Activated CD8-positive, alpha-beta T cell treated with anti-CD3 and anti-CD28 coated beads for 36 hours (primary cell): ENCODE results near the gene FAM83G. TPM values are rescaled to one million over a fixed set of nuclear protein-coding genes. Genes with fewer than 3 reads are reported as not detected.

Experiments used
- ATAC-seq: fragments of 200-7000 bp; cut with Tn5 transposase; one replicate; pipeline ENCODE4 v1.10.0; 2021; ENCODE audit warnings: mild to moderate bottlenecking, moderate library complexity
- CTCF ChIA-PET: fragments of 350-600 bp; sonication (Branson Sonifier 250); formaldehyde crosslinking; loops from one replicate; lab custom pipeline; 2021; ENCODE audit warnings: antibody characterized with exemption; lab: Charles Lee
- POLR2A ChIA-PET: fragments of 350-600 bp; sonication (Branson Sonifier 250); formaldehyde crosslinking; loops from one replicate; lab custom pipeline; 2021; ENCODE audit warnings: antibody characterized with exemption; lab: Charles Lee
- DNase-seq: peaks from one replicate; pipeline ENCODE4 v3.0.0-alpha.2; 2020
- H3K27ac Mint-ChIP-seq: one replicate; pipeline ENCODE4 v1.8.0; 2021; ENCODE audit warnings: mild to moderate bottlenecking, mixed read lengths
- H3K27me3 Mint-ChIP-seq: one replicate; pipeline ENCODE4 v1.8.0; 2021; ENCODE audit warnings: mixed read lengths
- H3K36me3 Mint-ChIP-seq: one replicate; pipeline ENCODE4 v1.8.0; 2021; ENCODE audit warnings: low read depth, mixed read lengths
- H3K4me1 Mint-ChIP-seq: one replicate; pipeline ENCODE4 v1.8.0; 2021; ENCODE audit warnings: low read depth, mixed read lengths
- H3K4me3 Mint-ChIP-seq: one replicate; pipeline ENCODE4 v1.8.0; 2021; ENCODE audit warnings: mild to moderate bottlenecking, moderate library complexity, mixed read lengths
- H3K9me3 Mint-ChIP-seq: one replicate; pipeline ENCODE4 v1.8.0; 2021; ENCODE audit warnings: mixed read lengths
- CTCF ChIP-seq: fragments of 200-600 bp; IDR thresholded peaks from one replicate; pipeline ENCODE4 v1.8.0; 2022; ENCODE audit warnings: antibody characterized with exemption, mild to moderate bottlenecking
- intact Hi-C: fragments of 100-400 bp; cut with micrococcal nuclease; formaldehyde crosslinking; loops from one replicate; pipeline ENCODE4 v1.10.0; 2022
- total RNA-seq, 2 experiments: library from RNA; stranded (reverse); gene quantifications; one replicate each; pipeline ENCODE4 v1.2.3, GENCODE V29; 2021

The FAM83G gene
- total RNA-seq, 2 experiments from 2014 or later = 11.9 to 12.1 TPM

DNA sequence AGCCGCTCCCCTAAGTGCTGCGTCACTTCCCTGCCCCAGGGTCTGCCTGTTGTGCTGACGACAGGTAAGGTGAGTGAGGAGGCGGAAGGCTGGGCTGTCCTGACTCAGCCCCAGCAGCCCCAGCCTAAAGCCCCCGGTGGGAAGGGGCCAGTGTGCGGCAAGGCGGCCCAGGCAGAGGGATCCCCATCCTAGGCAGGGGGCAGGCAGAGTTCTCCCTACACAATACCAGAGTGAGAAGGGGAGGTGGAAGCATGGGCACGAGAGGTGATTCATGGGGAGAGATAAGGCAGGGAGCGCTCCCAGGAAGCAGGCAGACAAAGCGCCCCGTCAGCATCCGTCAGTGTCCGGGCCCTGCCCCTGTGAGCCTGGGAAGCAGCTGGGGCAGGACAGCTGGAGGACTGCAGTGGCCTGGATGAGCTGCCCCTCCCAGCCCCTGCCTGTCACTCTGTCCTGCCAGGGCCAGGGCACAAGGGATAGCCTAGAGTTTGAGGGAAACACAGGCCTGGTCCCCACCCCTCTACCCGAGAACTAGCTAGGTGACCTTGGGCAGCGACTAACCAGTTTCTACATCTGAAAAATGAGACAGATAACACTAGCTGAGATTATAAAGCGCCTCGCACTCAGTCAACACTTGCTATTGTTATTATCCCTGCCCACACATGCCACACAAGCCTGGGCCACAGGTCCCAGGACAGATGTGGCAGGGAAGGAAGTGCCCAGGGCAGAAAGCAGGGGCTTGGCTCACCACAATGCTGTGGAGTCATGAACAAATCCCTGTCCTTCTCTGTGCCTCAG is 3.8 kb downstream of the FAM83G start:
- peaks cover 4% of the 10 kb centered on the region for H3K9me3 Mint-ChIP-seq
- peaks cover 23% of the 10 kb centered on the region for H3K4me1 Mint-ChIP-seq
- H3K36me3 Mint-ChIP-seq = peaks cover 32% of the 10 kb centered on the region
- no peak overlapping the region for H3K27ac Mint-ChIP-seq
- ChIA-PET CTCF (interaction anchor here (1.5 to 2.2 kb wide), 2 partner anchors 13 to 40 kb away, joined by 3 to 9 read pairs; no protein-coding TSS in a partner anchor), POLR2A (interaction anchor here (0.6 to 1.0 kb wide), 5 partner anchors 9 to 25 kb away, joined by 3 to 7 read pairs (median 3); no protein-coding TSS in a partner anchor)
- H3K27me3 Mint-ChIP-seq = no peaks in the 10 kb centered on the region
- intact Hi-C loops = no loop called here
- no peak for DNase-seq
- no peak for ATAC-seq
- TF ChIP-seq CTCF = no peak
- H3K4me3 Mint-ChIP-seq = no peak overlapping the region

DNA sequence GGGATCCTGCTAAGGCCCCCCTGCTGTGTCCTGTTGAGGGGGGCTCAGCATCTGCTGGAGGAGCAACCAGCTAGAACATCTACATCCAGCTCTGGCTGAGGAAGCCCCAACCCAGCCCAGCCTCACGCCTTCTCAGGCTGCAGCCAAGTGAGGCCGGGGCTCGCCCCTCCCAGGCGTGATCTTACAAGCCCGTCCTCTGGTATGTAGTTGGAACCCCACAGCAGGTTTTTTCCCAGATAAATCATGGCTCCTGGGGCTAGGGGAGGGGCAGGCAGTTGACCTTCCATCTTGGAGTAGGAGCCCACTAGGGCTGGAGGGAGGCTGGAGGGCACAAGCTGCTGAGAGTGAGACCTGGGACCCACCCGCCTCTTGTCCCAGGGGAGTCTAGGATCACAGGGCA is 4.7 kb downstream of the FAM83G start:
- ATAC-seq = no peak
- peaks cover 8% of the 10 kb centered on the region for H3K9me3 Mint-ChIP-seq
- no peaks in the 10 kb centered on the region for H3K27me3 Mint-ChIP-seq
- no peak overlapping the region for H3K4me3 Mint-ChIP-seq
- H3K36me3 Mint-ChIP-seq = peaks cover 38% of the 10 kb centered on the region
- ChIA-PET CTCF (interaction anchor here (2.2 kb wide), 1 partner anchor 39 kb away, joined by 9 read pairs; no protein-coding TSS in a partner anchor), POLR2A (interaction anchor here (1.0 kb wide), 1 partner anchor 19 kb away, joined by 3 read pairs; no protein-coding TSS in a partner anchor)
- no peak overlapping the region for H3K27ac Mint-ChIP-seq
- intact Hi-C loops = no loop called here
- no peak for TF ChIP-seq CTCF
- H3K4me1 Mint-ChIP-seq = peaks cover 22% of the 10 kb centered on the region
- DNase-seq = no peak

- ChIA-PET CTCF (no interaction called here), POLR2A (no interaction called here)
- Mint-ChIP-seq H3K27ac (no peak overlapping the region), H3K4me1 (peaks cover 20% of the 10 kb centered on the region), H3K36me3 (peaks cover 38% of the 10 kb centered on the region), H3K4me3 (no peak overlapping the region), H3K9me3 (peaks cover 9% of the 10 kb centered on the region), H3K27me3 (no peaks in the 10 kb centered on the region)
- ATAC-seq = no peak
- no peak for DNase-seq
- intact Hi-C loops = no loop called here
- TF ChIP-seq CTCF = no peak
Observed at GRCh38 chr17:18999394-18999793, 5.2 kb downstream of the FAM83G start.

GRCh38 chr17:18997650-18998196 is 6.8 kb downstream of the FAM83G start:
- peaks cover 32% of the 10 kb centered on the region for H3K36me3 Mint-ChIP-seq

More at GRCh38 chr17:18997650-18998196, 6.8 kb downstream of the FAM83G start:
- ATAC-seq (no peak), DNase-seq (no peak)
- Mint-ChIP-seq H3K4me3 (no peak overlapping the region), H3K27me3 (no peaks in the 10 kb centered on the region), H3K4me1 (peaks cover 32% of the 10 kb centered on the region), H3K9me3 (peaks cover 9% of the 10 kb centered on the region), H3K27ac (no peak overlapping the region)
- intact Hi-C loops = no loop called here
- ChIA-PET POLR2A (interaction anchor here (0.6 to 1.1 kb wide), 2 partner anchors 10 to 11 kb away, joined by 3 to 5 read pairs; no protein-coding TSS in a partner anchor), CTCF (interaction anchor here (1.0 to 1.5 kb wide), 3 partner anchors 36 to 372 kb away, joined by 3 to 5 read pairs (median 4); no protein-coding TSS in a partner anchor)
- TF ChIP-seq CTCF = no peak
